PC-3 (cell line): Measurements from ENCODE around the gene ETV5. TPM values are rescaled to one million over a fixed set of nuclear protein-coding genes. Genes with fewer than 3 reads are reported as not detected.
A peak's percentile ranks its signal among the peaks of the same experiment; 100 is the strongest.

Experiments
- ATAC-seq: fragments of 200-7000 bp; cut with Tn5 transposase; 2 replicates; pipeline ENCODE4 v1.9.1; 2020; ENCODE audit warnings: mild to moderate bottlenecking, moderate library complexity
- BruUV-seq: library from RNA; stranded (reverse); fragments of 400-500 nt; replicated peaks from 2 replicates; lab custom pipeline; 2021; lab: Mats Ljungman, UMichigan
- CTCF ChIA-PET: fragments of 300-600 bp; sonication (Branson Sonifier 250); formaldehyde crosslinking; loops from one replicate; lab custom pipeline; 2022; ENCODE audit warnings: antibody characterized with exemption; lab: Charles Lee
- POLR2A ChIA-PET: fragments of 300-600 bp; sonication (Branson Sonifier 250); formaldehyde crosslinking; loops from one replicate; lab custom pipeline; 2022; ENCODE audit warnings: antibody characterized with exemption; ENCODE audit not compliant: unreplicated experiment; lab: Charles Lee
- DNase-seq: peaks from one replicate; pipeline ENCODE4 v3.0.0-alpha.2; 2015
- H2AFZ ChIP-seq: fragments of 300-600 bp; sonication (generic); 2 replicates; pipeline ENCODE4 v1.6.0; 2016; ENCODE audit warnings: antibody characterized with exemption, low read length
- H3F3A ChIP-seq: fragments of 300-600 bp; sonication (generic); one replicate; pipeline ENCODE4 v1.6.0; 2017; ENCODE audit warnings: antibody characterized with exemption, low read length, control low read depth, mild to moderate bottlenecking; ENCODE audit not compliant: unreplicated experiment
- H3K27ac ChIP-seq: fragments of 300-600 bp; sonication (generic); 2 replicates; pipeline ENCODE4 v1.5.1; 2016; ENCODE audit warnings: mild to moderate bottlenecking, low read length
- H3K27me3 ChIP-seq: fragments of 300-600 bp; sonication (generic); 2 replicates; pipeline ENCODE4 v1.6.1; 2016; ENCODE audit warnings: low read length, mixed read lengths
- H3K36me3 ChIP-seq: fragments of 300-600 bp; sonication (generic); 2 replicates; pipeline ENCODE4 v1.6.1; 2016; ENCODE audit warnings: low read depth, mixed run types, low read length, mixed read lengths
- H3K4me1 ChIP-seq: fragments of 300-600 bp; sonication (generic); 2 replicates; pipeline ENCODE4 v1.5.1; 2016; ENCODE audit warnings: low read length; ENCODE audit not compliant: insufficient read depth
- H3K4me2 ChIP-seq: fragments of 300-600 bp; sonication (generic); 2 replicates; pipeline ENCODE4 v1.6.0; 2016; ENCODE audit warnings: low read length
- H3K4me3 ChIP-seq: fragments of 300-600 bp; sonication (generic); 2 replicates; pipeline ENCODE4 v1.5.1; 2016; ENCODE audit warnings: mild to moderate bottlenecking, low read length, mixed read lengths
- H3K79me2 ChIP-seq: fragments of 300-600 bp; sonication (generic); 2 replicates; pipeline ENCODE4 v1.6.1; 2017; ENCODE audit warnings: low read length, mixed read lengths
- H3K9ac ChIP-seq: fragments of 300-600 bp; sonication (generic); 2 replicates; pipeline ENCODE4 v1.6.0; 2016; ENCODE audit warnings: mild to moderate bottlenecking, low read length
- H3K9me2 ChIP-seq: fragments of 300-600 bp; sonication (generic); replicated peaks from 2 replicates; pipeline ENCODE4 v1.6.1; 2016; ENCODE audit warnings: mixed run types, low read length, mixed read lengths
- H3K9me3 ChIP-seq: fragments of 300-600 bp; sonication (generic); 2 replicates; pipeline ENCODE4 v1.6.1; 2016; ENCODE audit warnings: low read length, mixed read lengths
- H4K20me1 ChIP-seq: fragments of 300-600 bp; sonication (generic); 2 replicates; pipeline ENCODE4 v1.6.1; 2016; ENCODE audit warnings: low read length, mixed read lengths
- CTCF ChIP-seq: fragments of 300-600 bp; sonication (generic); conservative IDR thresholded peaks from 2 replicates; pipeline ENCODE4 v1.5.1; 2017; ENCODE audit warnings: antibody characterized with exemption, low read depth, mild to moderate bottlenecking, low read length
- EZH2 ChIP-seq: fragments of 300-600 bp; sonication (generic); IDR thresholded peaks from one replicate; pipeline ENCODE4 v1.6.1; 2017; ENCODE audit warnings: antibody characterized with exemption, mild to moderate bottlenecking, low read length; ENCODE audit not compliant: unreplicated experiment
- EZH2phosphoT487 ChIP-seq: fragments of 300-600 bp; sonication (generic); IDR thresholded peaks from 2 replicates; pipeline ENCODE4 v1.6.1; 2018; ENCODE audit warnings: mild to moderate bottlenecking, antibody characterized with exemption, low read length, borderline replicate concordance
- intact Hi-C: fragments of 100-400 bp; cut with micrococcal nuclease; formaldehyde crosslinking; loops from 2 replicates; pipeline ENCODE4 v1.9.0; 2023
- total RNA-seq: library from RNA; depleted of rRNA; stranded (reverse); fragments of >200 nt; gene quantifications from 2 replicates; pipeline ENCODE4 v1.2.3, GENCODE V29; 2014

ETV5 gene
- total RNA-seq, 1 experiment from 2014 or later, result 60.6 TPM

DNA sequence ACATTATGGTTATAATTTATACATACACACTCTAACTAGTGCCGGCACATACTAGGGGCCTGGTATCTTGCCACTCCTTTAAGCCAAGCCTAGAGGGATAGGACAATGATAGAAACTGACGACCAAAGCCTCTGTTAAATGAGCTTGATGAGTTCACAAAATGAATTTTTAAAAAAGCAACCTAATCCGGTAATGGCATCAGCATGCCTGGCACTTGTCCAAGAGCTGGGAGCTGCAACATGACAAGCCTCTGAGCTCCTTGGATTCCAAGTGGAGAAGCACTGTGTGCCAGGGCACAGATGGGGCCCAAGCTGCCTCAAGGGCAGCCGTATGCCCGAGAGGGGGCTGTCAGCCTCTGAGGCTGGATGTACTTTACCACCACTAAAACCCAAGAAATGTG, 9.7 kb downstream of the ETV5 start:
- H4K20me1 ChIP-seq, result peaks cover 3% of the 10 kb centered on the region; the same call in 1 of the 2 replicates
- no peak overlapping the region for H3K4me2 ChIP-seq
- ChIA-PET CTCF (no interaction called here), POLR2A (no interaction called here)
- TF ChIP-seq EZH2 (no peak), CTCF (no peak), EZH2phosphoT487 (no peak)
- peaks cover 9% of the 10 kb centered on the region; the same call in 1 of the 2 replicates for H3K79me2 ChIP-seq
- H3K27me3 ChIP-seq, result no peaks in the 10 kb centered on the region
- peaks cover 19% of the 10 kb centered on the region; the same call in 1 of the 2 replicates for H3K36me3 ChIP-seq
- no peak for ATAC-seq
- no peaks in the 10 kb centered on the region for H3F3A ChIP-seq
- no peak overlapping the region for H3K27ac ChIP-seq
- H3K9ac ChIP-seq, result no peak overlapping the region
- H3K4me3 ChIP-seq, result no peak overlapping the region
- DNase-seq, result peak; percentile 26
- intact Hi-C loops, result no loop called here
- no peaks in the 10 kb centered on the region for H3K9me3 ChIP-seq
- H3K4me1 ChIP-seq, result peaks cover 22% of the 10 kb centered on the region
- no peak overlapping the region for H2AFZ ChIP-seq
- no TSS peak for BruUV-seq
- H3K9me2 ChIP-seq, result no peaks in the 10 kb centered on the region

GRCh38 chr3:186098740-186099139, 10.1 kb downstream of the ETV5 start:
- intact Hi-C loops, result no loop called here
- H2AFZ ChIP-seq, result no peak overlapping the region
- no peaks in the 10 kb centered on the region for H3F3A ChIP-seq
- TF ChIP-seq EZH2phosphoT487, result no peak
- no peak for TF ChIP-seq EZH2
- no peak for TF ChIP-seq CTCF
- DNase-seq (no peak), ATAC-seq (no peak)
- H3K27ac ChIP-seq, result no peak overlapping the region
- no peaks in the 10 kb centered on the region for H3K9me2 ChIP-seq
- peaks cover 3% of the 10 kb centered on the region; the same call in 1 of the 2 replicates for H4K20me1 ChIP-seq
- no peaks in the 10 kb centered on the region for H3K9me3 ChIP-seq
- ChIA-PET POLR2A (no interaction called here), CTCF (no interaction called here)
- peaks cover 9% of the 10 kb centered on the region; the same call in 1 of the 2 replicates for H3K79me2 ChIP-seq
- BruUV-seq, result no TSS peak
- no peak overlapping the region for H3K9ac ChIP-seq
- peaks cover 19% of the 10 kb centered on the region for H3K4me1 ChIP-seq
- no peaks in the 10 kb centered on the region for H3K27me3 ChIP-seq
- peaks cover 20% of the 10 kb centered on the region; the same call in 1 of the 2 replicates for H3K36me3 ChIP-seq
- H3K4me2 ChIP-seq, result peak overlapping the region; percentile 76; the same call in 1 of the 2 replicates
- H3K4me3 ChIP-seq, result peak overlapping the region; percentile 56; the same call in 1 of the 2 replicates
